HepG2 (cell line): ENCODE data around the gene MACROD2. TPM values are rescaled to one million over a fixed set of nuclear protein-coding genes. Genes with fewer than 3 reads are reported as not detected.

ENCODE experiments used
- ATAC-seq: fragments of 200-7000 bp; cut with Tn5 transposase; 3 replicates; pipeline ENCODE4 v1.9.1; 2020; ENCODE audit warnings: mild to moderate bottlenecking, moderate library complexity
- BruUV-seq: library from RNA; stranded (reverse); fragments of 400-500 nt; replicated peaks from 2 replicates; lab custom pipeline; 2021; lab: Mats Ljungman, UMichigan
- CTCF ChIA-PET: fragments of 300-600 bp; formaldehyde crosslinking; extraction: SDS; loops from one replicate; lab custom pipeline; 2021; ENCODE audit warnings: low total read pairs, inconsistent platforms, low intra/inter-chr PET ratio; lab: Yijun Ruan, JAX
- POLR2A ChIA-PET: fragments of 350-600 bp; sonication (Branson Sonifier 250); formaldehyde crosslinking; loops from one replicate; lab custom pipeline; 2020; ENCODE audit warnings: antibody characterized with exemption, inconsistent platforms; lab: Yijun Ruan, JAX
- DNase-seq: peaks from one replicate; pipeline ENCODE4 v3.0.0-alpha.2; 2015; ENCODE audit warnings: low spot score
- FAIRE-seq: peaks from 3 replicates; lab custom pipeline; 2011; peaks lifted over from hg19 to GRCh38; lab: Jason Lieb, UNC
- H2AFZ ChIP-seq: one replicate; pipeline ENCODE4 v1.6.1; 2011; ENCODE audit warnings: low read length, inconsistent platforms
- H3K27ac ChIP-seq: fragments of 300-600 bp; 3 replicates; pipeline ENCODE4 v1.8.0; 2011; ENCODE audit warnings: mixed run types, mild to moderate bottlenecking, mixed read lengths, low read length, inconsistent platforms; ENCODE audit not compliant: insufficient read depth; ENCODE audit errors: extremely low read length
- H3K27me3 ChIP-seq, 2 experiments: fragments of 200-600 bp in 1 of 2; 2 replicates in 1 of 2; 3 replicates in 1 of 2; pipeline versions ENCODE4 v1.6.0 to v1.8.0; 2011; ENCODE audit warnings: low read length in 2 of 2, mild to moderate bottlenecking in 2 of 2, moderate library complexity in 2 of 2, inconsistent platforms in 1 of 2; ENCODE audit not compliant: insufficient read depth in 2 of 2, control insufficient read depth in 1 of 2
- H3K36me3 ChIP-seq, 2 experiments: fragments of 200-600 bp in 1 of 2; replicated peaks in 1 of 2; 2 replicates in 1 of 2; 3 replicates in 1 of 2; pipeline versions ENCODE4 v1.5.1 to v1.8.0; 2011; ENCODE audit warnings: low read length in 2 of 2, inconsistent platforms in 1 of 2; ENCODE audit not compliant: insufficient read depth in 2 of 2, control insufficient read depth in 1 of 2
- H3K4me1 ChIP-seq: 2 replicates; pipeline ENCODE4 v1.5.1; 2012; ENCODE audit warnings: low read length, inconsistent platforms; ENCODE audit not compliant: insufficient read depth
- H3K4me2 ChIP-seq: 2 replicates; pipeline ENCODE4 v1.6.0; 2011; ENCODE audit warnings: low read depth, low read length, inconsistent platforms
- H3K4me3 ChIP-seq, 3 experiments: fragments of 200-600 bp in 1 of 3; sonication (generic), shearing (Covaris generic) in 1 of 3; replicated peaks in 1 of 3; 2 replicates each; pipeline ENCODE4 v1.5.1; 2011 to 2016; ENCODE audit warnings: low read length in 3 of 3, inconsistent platforms in 2 of 3, low read depth in 2 of 3, mild to moderate bottlenecking in 2 of 3, control low read depth in 1 of 3, mixed read lengths in 1 of 3; ENCODE audit not compliant: insufficient read depth in 1 of 3
- H3K79me2 ChIP-seq: one replicate; pipeline ENCODE4 v1.6.1; 2011; ENCODE audit warnings: low read length, inconsistent platforms; ENCODE audit not compliant: insufficient read depth
- H3K9ac ChIP-seq: 2 replicates; pipeline ENCODE4 v1.6.0; 2011; ENCODE audit warnings: mild to moderate bottlenecking, low read depth, low read length, inconsistent platforms; ENCODE audit not compliant: insufficient read depth
- H3K9me3 ChIP-seq: 2 replicates; pipeline ENCODE4 v1.5.1; 2012; ENCODE audit warnings: mild to moderate bottlenecking, low read length
- H4K20me1 ChIP-seq: 2 replicates; pipeline ENCODE4 v1.6.0; 2011; ENCODE audit warnings: inconsistent platforms, mild to moderate bottlenecking, low read length, moderate library complexity; ENCODE audit not compliant: insufficient read depth
- AGO2 ChIP-seq: fragments of 200-400 bp; formaldehyde crosslinking; optimal IDR thresholded peaks from 2 replicates; pipeline ENCODE3; 2017; ENCODE audit warnings: mild to moderate bottlenecking, low read depth, low read length, moderate library complexity
- ATF7-NPFF ChIP-seq: sonication (generic); formaldehyde crosslinking; IDR thresholded peaks from 2 replicates; pipeline ENCODE4 v1.8.1; 2023; ENCODE audit warnings: mild to moderate bottlenecking, low read depth, missing genetic modification reagents, moderate library complexity
- GATAD1 ChIP-seq: IDR thresholded peaks from 2 replicates; pipeline ENCODE4 v1.6.1; 2016; ENCODE audit warnings: missing genetic modification reagents, missing compliant biosample characterization
- HDAC2 ChIP-seq: sonication (generic); formaldehyde crosslinking; IDR thresholded peaks from 2 replicates; pipeline ENCODE4 v1.4.0; 2020; ENCODE audit warnings: missing genetic modification reagents
- KMT2A ChIP-seq: sonication (generic); formaldehyde crosslinking; IDR thresholded peaks from 2 replicates; pipeline ENCODE4 v1.4.0; 2020; ENCODE audit warnings: missing genetic modification reagents
- REPIN1 ChIP-seq: sonication (generic); formaldehyde crosslinking; IDR thresholded peaks from 2 replicates; pipeline ENCODE4 v1.8.0; 2022; ENCODE audit warnings: missing genetic modification reagents, low read depth, mild to moderate bottlenecking, borderline replicate concordance
- ZFP36 ChIP-seq: fragments of 150-350 bp; IDR thresholded peaks from 2 replicates; pipeline ENCODE4 v1.6.1; 2018; ENCODE audit warnings: borderline replicate concordance, low read length, low read depth; ENCODE audit not compliant: partially characterized antibody
- ZNF205 ChIP-seq: IDR thresholded peaks from 2 replicates; pipeline ENCODE4 v1.6.1; 2018; ENCODE audit warnings: missing biosample characterization, missing genetic modification reagents
- ZNF30 ChIP-seq: sonication (generic); formaldehyde crosslinking; IDR thresholded peaks from 2 replicates; pipeline ENCODE4 v1.5.0; 2020; ENCODE audit warnings: mild to moderate bottlenecking, missing genetic modification reagents
- ZNF550 ChIP-seq: sonication (generic); formaldehyde crosslinking; IDR thresholded peaks from 2 replicates; pipeline ENCODE4 v1.4.0; 2020; ENCODE audit warnings: mild to moderate bottlenecking, missing genetic modification reagents, borderline replicate concordance
- WGBS: methylation state at CpG from one replicate; pipeline ENCODE4 v1.1.6; 2017; ENCODE audit warnings: low lambda C conversion rate; 5-methylcytosine and 5-hydroxymethylcytosine counted together
- in situ Hi-C: cut with HindIII; loops from 2 replicates; pipeline ENCODE4 v1.10.0; 2017; ENCODE audit warnings: low pct_unique_long_range_greater_than_20kb; ENCODE audit not compliant: extremely low pct_ligation_motif_present
- intact Hi-C: fragments of 100-400 bp; cut with micrococcal nuclease; formaldehyde crosslinking; loops from one replicate; pipeline ENCODE4 v1.10.0; 2022; ENCODE audit not compliant: unreplicated experiment
- polyA plus RNA-seq, 8 experiments: library from polyadenylated mRNA; depleted of rRNA in 3 of 8; stranded (reverse) in 7 of 8; unstranded in 1 of 8; fragments of >200 nt; fragmentation: Illumina TruSeq in 4 of 8; extraction: Trizol in 4 of 8; gene quantifications; 2 replicates each; pipeline versions ENCODE4 v1.2.1 to v1.2.3, GENCODE V29; 2011 to 2016; ENCODE audit warnings: low read depth in 4 of 8, missing spikeins in 1 of 8, mixed read lengths in 1 of 8; ENCODE audit not compliant: insufficient read depth in 1 of 8
- total RNA-seq, 5 experiments: library from RNA; depleted of rRNA; stranded (reverse); fragments of >200 nt; fragmentation: Illumina TruSeq; extraction: Trizol; gene quantifications; 2 replicates each; pipeline ENCODE4 v1.2.3, GENCODE V29; 2016; ENCODE audit warnings: low read depth in 1 of 5
- TF ChIP-seq, protein P1 (sequence below): sonication (generic); formaldehyde crosslinking; IDR thresholded peaks from 2 replicates; pipeline ENCODE4 v1.8.1; 2023; ENCODE audit warnings: missing genetic modification reagents, inconsistent platforms, borderline replicate concordance
- TF ChIP-seq, protein P2 (sequence below): sonication (generic); formaldehyde crosslinking; IDR thresholded peaks from 2 replicates; pipeline ENCODE4 v1.4.0; 2020; ENCODE audit warnings: missing genetic modification reagents

MACROD2 gene
- total and polyA plus RNA-seq, 2 of the 13 experiments (the other 11 are each of a cell fraction or from before 2014, with no cell fraction given) = 0.13 to 0.51 TPM

DNA sequence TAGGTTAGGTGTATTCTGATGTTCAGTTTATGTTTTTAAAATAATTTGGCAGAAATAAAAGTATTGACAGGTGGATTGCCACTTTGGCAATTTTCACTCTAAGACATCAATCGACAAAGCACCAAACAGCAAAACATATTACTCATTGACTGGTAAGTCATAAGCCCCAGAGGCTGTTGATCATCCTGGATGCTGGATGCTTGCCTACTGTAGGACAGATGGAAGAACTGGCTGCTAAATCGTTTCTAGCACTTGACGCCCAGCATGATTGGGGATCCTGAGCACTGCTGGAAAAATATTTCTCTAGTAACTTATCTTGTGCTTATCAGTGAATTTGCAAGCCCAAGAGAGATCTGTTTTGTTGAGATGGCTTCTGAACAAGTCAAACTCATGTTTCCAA lies 1343.9 kb downstream of the MACROD2 start (continued):
- TF ChIP-seq, protein P1, sequence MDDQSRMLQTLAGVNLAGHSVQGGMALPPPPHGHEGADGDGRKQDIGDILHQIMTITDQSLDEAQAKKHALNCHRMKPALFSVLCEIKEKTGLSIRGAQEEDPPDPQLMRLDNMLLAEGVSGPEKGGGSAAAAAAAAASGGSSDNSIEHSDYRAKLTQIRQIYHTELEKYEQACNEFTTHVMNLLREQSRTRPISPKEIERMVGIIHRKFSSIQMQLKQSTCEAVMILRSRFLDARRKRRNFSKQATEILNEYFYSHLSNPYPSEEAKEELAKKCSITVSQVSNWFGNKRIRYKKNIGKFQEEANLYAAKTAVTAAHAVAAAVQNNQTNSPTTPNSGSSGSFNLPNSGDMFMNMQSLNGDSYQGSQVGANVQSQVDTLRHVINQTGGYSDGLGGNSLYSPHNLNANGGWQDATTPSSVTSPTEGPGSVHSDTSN (CRISPR knock-in tag) = no peak
- no peak for TF ChIP-seq ATF7-NPFF (CRISPR knock-in tag)
- TF ChIP-seq, protein P2, sequence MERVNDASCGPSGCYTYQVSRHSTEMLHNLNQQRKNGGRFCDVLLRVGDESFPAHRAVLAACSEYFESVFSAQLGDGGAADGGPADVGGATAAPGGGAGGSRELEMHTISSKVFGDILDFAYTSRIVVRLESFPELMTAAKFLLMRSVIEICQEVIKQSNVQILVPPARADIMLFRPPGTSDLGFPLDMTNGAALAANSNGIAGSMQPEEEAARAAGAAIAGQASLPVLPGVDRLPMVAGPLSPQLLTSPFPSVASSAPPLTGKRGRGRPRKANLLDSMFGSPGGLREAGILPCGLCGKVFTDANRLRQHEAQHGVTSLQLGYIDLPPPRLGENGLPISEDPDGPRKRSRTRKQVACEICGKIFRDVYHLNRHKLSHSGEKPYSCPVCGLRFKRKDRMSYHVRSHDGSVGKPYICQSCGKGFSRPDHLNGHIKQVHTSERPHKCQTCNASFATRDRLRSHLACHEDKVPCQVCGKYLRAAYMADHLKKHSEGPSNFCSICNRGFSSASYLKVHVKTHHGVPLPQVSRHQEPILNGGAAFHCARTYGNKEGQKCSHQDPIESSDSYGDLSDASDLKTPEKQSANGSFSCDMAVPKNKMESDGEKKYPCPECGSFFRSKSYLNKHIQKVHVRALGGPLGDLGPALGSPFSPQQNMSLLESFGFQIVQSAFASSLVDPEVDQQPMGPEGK (CRISPR knock-in tag) = no peak

DNA sequence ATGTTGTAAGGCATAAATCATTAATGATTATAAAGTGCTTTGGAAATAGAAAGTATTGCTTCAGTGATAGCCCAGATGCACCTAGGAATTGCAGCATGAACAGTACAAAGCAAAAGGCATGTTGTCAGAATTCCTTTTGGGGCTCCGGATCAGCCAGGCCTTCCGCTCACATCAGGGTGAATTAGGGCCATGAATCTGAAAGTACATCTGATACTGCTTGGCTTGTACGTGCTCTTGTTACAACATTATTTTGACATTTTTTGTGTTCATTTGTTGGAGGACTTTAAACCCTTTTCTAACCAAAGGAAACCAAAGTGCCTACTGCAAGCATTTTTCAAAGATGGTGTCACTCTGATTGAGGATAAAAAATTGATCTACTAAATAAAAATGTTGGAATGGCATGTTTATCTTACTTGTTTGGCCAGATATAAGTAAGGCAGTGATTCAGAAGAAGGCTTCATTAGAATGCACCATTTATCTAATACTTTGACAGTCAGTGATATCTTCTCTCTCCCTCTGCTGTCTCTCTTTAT lies 1347.7 kb downstream of the MACROD2 start:
- CTCF ChIA-PET = no interaction called here
- POLR2A ChIA-PET = no interaction called here
- no peak overlapping the region for H3K4me3 ChIP-seq
- intact Hi-C loops = no loop called here
- DNase-seq (no peak), FAIRE-seq (no peak), ATAC-seq (no peak)
- no peaks in the 10 kb centered on the region for H3K79me2 ChIP-seq
- no TSS peak for BruUV-seq
- no peak overlapping the region for H3K9ac ChIP-seq
- in situ Hi-C loops = no loop called here
- TF ChIP-seq REPIN1 (CRISPR knock-in tag) (no peak), GATAD1 (CRISPR knock-in tag) (no peak), AGO2 (no peak), KMT2A (CRISPR knock-in tag) (no peak), ZFP36 (no peak), HDAC2 (CRISPR knock-in tag) (no peak), ZNF30 (no peak), ZNF550 (CRISPR knock-in tag) (no peak), ZNF205 (no peak)
- H3K9me3 ChIP-seq = peaks cover 88% of the 10 kb centered on the region
- H3K36me3 ChIP-seq = no peaks in the 10 kb centered on the region
- H3K27me3 ChIP-seq = no peaks in the 10 kb centered on the region
- H3K4me2 ChIP-seq = no peak overlapping the region
- H2AFZ ChIP-seq = no peak overlapping the region
- H3K27ac ChIP-seq = no peak overlapping the region
- H3K4me1 ChIP-seq = no peaks in the 10 kb centered on the region
- no peaks in the 10 kb centered on the region for H4K20me1 ChIP-seq
- 35% methylated on average over 3 of the region's 3 CpGs for WGBS
